GM12878 (cell line): ENCODE data around the gene UFC1. TPM values are rescaled to one million over a fixed set of nuclear protein-coding genes. Genes with fewer than 3 reads are reported as not detected.

Source experiments
- BMI1 ChIP-seq: fragments of 450-650 bp; IDR thresholded peaks from 2 replicates; pipeline ENCODE4 v1.6.1; 2016; ENCODE audit warnings: mild to moderate bottlenecking, moderate library complexity, borderline replicate concordance
- HDAC6 ChIP-seq: fragments of 200-600 bp; sonication (generic); IDR thresholded peaks from one replicate; pipeline ENCODE4 v1.8.0; 2017; ENCODE audit warnings: antibody characterized with exemption; ENCODE audit not compliant: unreplicated experiment
- HDGF ChIP-seq: fragments of 450-650 bp; IDR thresholded peaks from 2 replicates; pipeline ENCODE4 v1.6.1; 2016; ENCODE audit warnings: antibody characterized with exemption
- JUNB ChIP-seq: IDR thresholded peaks from 2 replicates; pipeline ENCODE4 v1.6.1; 2016; ENCODE audit warnings: antibody characterized with exemption, mild to moderate bottlenecking
- KAT2A ChIP-seq: conservative IDR thresholded peaks from 2 replicates; pipeline ENCODE4 v1.6.1; 2011; ENCODE audit warnings: low read depth, low read length; ENCODE audit not compliant: control insufficient read depth
- POLR2A ChIP-seq: IDR thresholded peaks from 2 replicates; pipeline ENCODE4 v1.6.1; 2011; ENCODE audit warnings: low read depth, mild to moderate bottlenecking, low read length
- POLR2AphosphoS2 ChIP-seq: IDR thresholded peaks from 2 replicates; pipeline ENCODE4 v1.6.1; 2011; ENCODE audit warnings: low read depth, mild to moderate bottlenecking, low read length, improper control_type of control experiment, moderate library complexity
- RB1 ChIP-seq: fragments of 450-650 bp; formaldehyde crosslinking; IDR thresholded peaks from 2 replicates; pipeline ENCODE4 v1.6.1; 2017; ENCODE audit warnings: mild to moderate bottlenecking, borderline replicate concordance
- RELB ChIP-seq: fragments of 450-650 bp; IDR thresholded peaks from 2 replicates; pipeline ENCODE4 v1.6.1; 2017; ENCODE audit warnings: low read depth, mild to moderate bottlenecking, moderate library complexity
- REST ChIP-seq: IDR thresholded peaks from 2 replicates; pipeline ENCODE4 v1.6.1; 2012; ENCODE audit warnings: mild to moderate bottlenecking, low read depth, low read length
- SIN3A ChIP-seq: IDR thresholded peaks from 2 replicates; pipeline ENCODE4 v1.6.1; 2012; ENCODE audit warnings: low read depth, low read length, improper control_type of control experiment
- SPI1 ChIP-seq: IDR thresholded peaks from 2 replicates; pipeline ENCODE4 v1.6.1; 2011; ENCODE audit warnings: low read depth, mild to moderate bottlenecking, low read length, moderate library complexity, borderline replicate concordance; ENCODE audit not compliant: insufficient read depth
- SRF ChIP-seq, 2 experiments: IDR thresholded peaks; 2 replicates each; pipeline ENCODE4 v1.6.1; 2011; ENCODE audit warnings: low read depth in 2 of 2, low read length in 2 of 2, mild to moderate bottlenecking in 1 of 2, moderate library complexity in 1 of 2
- SUZ12 ChIP-seq: fragments of 200-600 bp; sonication (generic); IDR thresholded peaks from one replicate; pipeline ENCODE4 v1.6.1; 2018; ENCODE audit warnings: antibody characterized with exemption, mild to moderate bottlenecking; ENCODE audit not compliant: unreplicated experiment
- ZNF384 ChIP-seq: IDR thresholded peaks from 2 replicates; pipeline ENCODE4 v1.6.1; 2012; ENCODE audit warnings: low read depth, mild to moderate bottlenecking, low read length, improper control_type of control experiment, borderline replicate concordance
- ZZZ3 ChIP-seq: IDR thresholded peaks from 2 replicates; pipeline ENCODE4 v1.6.1; 2011; ENCODE audit warnings: low read depth; ENCODE audit not compliant: control insufficient read depth, insufficient read length
- polyA plus RNA-seq, 11 experiments: library from polyadenylated mRNA; depleted of rRNA in 4 of 11; unstranded in 6 of 11; stranded (reverse) in 5 of 11; fragments of >200 nt; fragmentation: Nextera tagmentation in 4 of 11; fragmentation: Illumina TruSeq in 1 of 11; extraction: Ambion mirVana in 4 of 11; extraction: Trizol in 1 of 11; gene quantifications; 1 replicate in 1 of 11; 2 replicates in 10 of 11; pipeline versions ENCODE4 v1.2.1 to v1.2.3, GENCODE V29; 2011 to 2016; ENCODE audit warnings: inconsistent platforms in 2 of 11, missing spikeins in 2 of 11, low read depth in 1 of 11
- total RNA-seq, 4 experiments: library from RNA; depleted of rRNA in 3 of 4; stranded (reverse); fragments of >200 nt in 3 of 4; fragmentation: Illumina TruSeq in 1 of 4; extraction: Trizol in 1 of 4; gene quantifications; 2 replicates each; pipeline versions ENCODE4 v1.2.1 to v1.2.3, GENCODE V29; 2013 to 2021
- TF ChIP-seq, protein P1 (sequence below): fragments of 450-650 bp; IDR thresholded peaks from 2 replicates; pipeline ENCODE4 v1.6.1; 2016; ENCODE audit warnings: mild to moderate bottlenecking, moderate library complexity, borderline replicate concordance
- TF ChIP-seq, protein P2 (sequence below): IDR thresholded peaks from 2 replicates; pipeline ENCODE4 v1.6.1; 2011; ENCODE audit warnings: borderline replicate concordance, low read depth, mild to moderate bottlenecking, moderate library complexity, low read length; ENCODE audit not compliant: insufficient read depth, poor library complexity, severe bottlenecking

The UFC1 gene
- total and polyA plus RNA-seq, 10 of the 15 experiments (the other 5 are each of a cell fraction or from before 2014, with no cell fraction given), result 95.9 to 239 (median 151) TPM

DNA sequence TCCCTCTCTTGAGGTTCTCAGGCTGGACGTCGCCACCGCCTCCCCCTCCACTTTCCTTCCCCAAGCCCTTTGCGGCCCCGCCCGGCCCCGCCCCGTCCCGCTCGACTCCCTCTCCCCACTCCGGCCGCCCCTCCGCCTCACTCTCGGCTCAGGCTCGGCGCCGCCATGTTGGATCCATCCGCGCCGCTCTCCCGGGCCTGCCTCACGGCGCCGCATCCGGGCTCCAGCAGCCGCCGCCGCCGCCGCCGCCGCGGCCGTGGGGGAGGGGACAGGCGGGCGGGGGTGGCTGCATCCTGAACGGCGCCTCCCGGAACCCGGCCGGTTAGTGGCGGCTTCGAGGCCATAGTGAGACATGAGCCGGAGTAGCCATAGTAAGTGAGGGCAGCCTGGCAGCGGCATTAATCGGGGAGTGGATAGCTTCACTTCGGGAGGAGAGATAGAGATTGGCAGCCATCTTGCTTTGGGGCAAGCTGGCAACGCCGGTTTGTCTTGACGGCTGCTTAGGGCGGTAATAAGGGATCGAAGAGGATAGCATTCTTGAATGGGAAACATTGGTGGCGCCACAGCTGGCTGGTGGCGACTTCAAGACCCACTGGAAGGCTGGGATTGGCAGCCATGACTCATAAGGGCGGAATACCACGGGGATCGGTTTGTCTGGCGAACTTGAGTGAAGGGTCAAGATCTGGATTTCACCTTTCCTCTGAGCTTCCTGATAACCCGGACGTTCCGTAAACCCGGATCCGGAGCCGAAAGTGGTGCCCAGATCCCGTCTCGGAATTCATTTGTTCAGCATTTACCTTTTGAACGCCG, 21.2 kb upstream of the UFC1 start, which contains the start of gene DEDD (continued):
- TF ChIP-seq, protein P1, sequence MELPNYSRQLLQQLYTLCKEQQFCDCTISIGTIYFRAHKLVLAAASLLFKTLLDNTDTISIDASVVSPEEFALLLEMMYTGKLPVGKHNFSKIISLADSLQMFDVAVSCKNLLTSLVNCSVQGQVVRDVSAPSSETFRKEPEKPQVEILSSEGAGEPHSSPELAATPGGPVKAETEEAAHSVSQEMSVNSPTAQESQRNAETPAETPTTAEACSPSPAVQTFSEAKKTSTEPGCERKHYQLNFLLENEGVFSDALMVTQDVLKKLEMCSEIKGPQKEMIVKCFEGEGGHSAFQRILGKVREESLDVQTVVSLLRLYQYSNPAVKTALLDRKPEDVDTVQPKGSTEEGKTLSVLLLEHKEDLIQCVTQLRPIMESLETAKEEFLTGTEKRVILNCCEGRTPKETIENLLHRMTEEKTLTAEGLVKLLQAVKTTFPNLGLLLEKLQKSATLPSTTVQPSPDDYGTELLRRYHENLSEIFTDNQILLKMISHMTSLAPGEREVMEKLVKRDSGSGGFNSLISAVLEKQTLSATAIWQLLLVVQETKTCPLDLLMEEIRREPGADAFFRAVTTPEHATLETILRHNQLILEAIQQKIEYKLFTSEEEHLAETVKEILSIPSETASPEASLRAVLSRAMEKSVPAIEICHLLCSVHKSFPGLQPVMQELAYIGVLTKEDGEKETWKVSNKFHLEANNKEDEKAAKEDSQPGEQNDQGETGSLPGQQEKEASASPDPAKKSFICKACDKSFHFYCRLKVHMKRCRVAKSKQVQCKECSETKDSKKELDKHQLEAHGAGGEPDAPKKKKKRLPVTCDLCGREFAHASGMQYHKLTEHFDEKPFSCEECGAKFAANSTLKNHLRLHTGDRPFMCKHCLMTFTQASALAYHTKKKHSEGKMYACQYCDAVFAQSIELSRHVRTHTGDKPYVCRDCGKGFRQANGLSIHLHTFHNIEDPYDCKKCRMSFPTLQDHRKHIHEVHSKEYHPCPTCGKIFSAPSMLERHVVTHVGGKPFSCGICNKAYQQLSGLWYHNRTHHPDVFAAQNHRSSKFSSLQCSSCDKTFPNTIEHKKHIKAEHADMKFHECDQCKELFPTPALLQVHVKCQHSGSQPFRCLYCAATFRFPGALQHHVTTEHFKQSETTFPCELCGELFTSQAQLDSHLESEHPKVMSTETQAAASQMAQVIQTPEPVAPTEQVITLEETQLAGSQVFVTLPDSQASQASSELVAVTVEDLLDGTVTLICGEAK, result peak; percentile 72
- no peak; the same call in 1 of the 2 replicates for TF ChIP-seq HDGF
- peak; percentile 85 for TF ChIP-seq POLR2A
- peak; percentile 60; the same call in 1 of the 2 replicates for TF ChIP-seq RELB
- TF ChIP-seq, protein P2, sequence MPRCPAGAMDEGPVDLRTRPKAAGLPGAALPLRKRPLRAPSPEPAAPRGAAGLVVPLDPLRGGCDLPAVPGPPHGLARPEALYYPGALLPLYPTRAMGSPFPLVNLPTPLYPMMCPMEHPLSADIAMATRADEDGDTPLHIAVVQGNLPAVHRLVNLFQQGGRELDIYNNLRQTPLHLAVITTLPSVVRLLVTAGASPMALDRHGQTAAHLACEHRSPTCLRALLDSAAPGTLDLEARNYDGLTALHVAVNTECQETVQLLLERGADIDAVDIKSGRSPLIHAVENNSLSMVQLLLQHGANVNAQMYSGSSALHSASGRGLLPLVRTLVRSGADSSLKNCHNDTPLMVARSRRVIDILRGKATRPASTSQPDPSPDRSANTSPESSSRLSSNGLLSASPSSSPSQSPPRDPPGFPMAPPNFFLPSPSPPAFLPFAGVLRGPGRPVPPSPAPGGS, result no peak
- no peak for TF ChIP-seq SRF (IDR thresholded peaks at IDR 0.05; ENCODE audit: low read depth in 2 of 2, low read length in 2 of 2)
- TF ChIP-seq ZNF384, result no peak
- TF ChIP-seq ZZZ3, result no peak
- no peak; the same call in 1 of the 2 replicates for TF ChIP-seq SIN3A
- peak; percentile 28; the same call in 1 of the 2 replicates for TF ChIP-seq JUNB
- peak; percentile 60; the same call in 1 of the 2 replicates for TF ChIP-seq RB1
- TF ChIP-seq SPI1, result no peak
- no peak for TF ChIP-seq KAT2A
- no peak for TF ChIP-seq SUZ12
- TF ChIP-seq POLR2AphosphoS2, result peak; percentile 43; the same call in 1 of the 2 replicates
- TF ChIP-seq HDAC6, result no peak
- TF ChIP-seq REST, result no peak
- TF ChIP-seq BMI1, result 0 out of 2 replicates have a peak, but pooled peaks have one; percentile 12
